Dedifferentiated amniotic fluid mesenchymal stem cell (primary cell): ENCODE measurements around the gene ICAM3.
A peak's percentile ranks its signal among the peaks of the same experiment; 100 is the strongest.

Source experiments
- DNase-seq: peaks from one replicate; pipeline ENCODE4 v3.0.0-alpha.2; 2016; ENCODE audit errors: extremely low spot score

Gene ICAM3

GRCh38 chr19:10318807-10319682 lies 20.4 kb downstream of the ICAM3 start:
- DNase-seq: no peak

- no peak for DNase-seq
Measured at GRCh38 chr19:10317857-10318462, 21.5 kb downstream of the ICAM3 start.

GRCh38 chr19:10317045-10317856 lies 22.2 kb downstream of the ICAM3 start:
- DNase-seq: no peak

GRCh38 chr19:10316229-10317044 lies 23.0 kb downstream of the ICAM3 start:
- no peak for DNase-seq

- peak; percentile 68 for DNase-seq
Measured at GRCh38 chr19:10315335-10316214, 23.8 kb downstream of the ICAM3 start, which contains the start of gene FDX2. FDX2 (minus strand) TSS chr19:10316015; CDS start chr19:10315996, 19 bp downstream.

GRCh38 chr19:10309423-10309822 lies 30.0 kb downstream of the ICAM3 start, which contains the start of gene ZGLP1:
ZGLP1 (minus strand) TSS chr19:10309815.
- no peak for DNase-seq

- no peak for DNase-seq
Measured at GRCh38 chr19:10306327-10306726, 33.1 kb downstream of the ICAM3 start.

GRCh38 chr19:10305139-10305806 lies 34.2 kb downstream of the ICAM3 start:
- DNase-seq: no peak

GRCh38 chr19:10299545-10300458 lies 39.6 kb downstream of the ICAM3 start:
- DNase-seq: no peak

- no peak for DNase-seq
Measured at GRCh38 chr19:10295847-10296591, 43.4 kb downstream of the ICAM3 start.

- no peak for DNase-seq
Measured at GRCh38 chr19:10295305-10295846, 44.0 kb downstream of the ICAM3 start.

- DNase-seq: no peak
Measured at GRCh38 chr19:10294368-10294697, 45.1 kb downstream of the ICAM3 start.

GRCh38 chr19:10293637-10294367 lies 45.6 kb downstream of the ICAM3 start:
- no peak for DNase-seq

- no peak for DNase-seq
Measured at GRCh38 chr19:10292789-10293636, 46.4 kb downstream of the ICAM3 start.

- peak; percentile 37 for DNase-seq
Measured at GRCh38 chr19:10292206-10292788, 47.1 kb downstream of the ICAM3 start.
